ENCODE data around the gene APOL6.

GRCh38 chr22:35611891-35612576 is 36.2 kb upstream of the APOL6 start:
- TF ChIP-seq, protein P1, sequence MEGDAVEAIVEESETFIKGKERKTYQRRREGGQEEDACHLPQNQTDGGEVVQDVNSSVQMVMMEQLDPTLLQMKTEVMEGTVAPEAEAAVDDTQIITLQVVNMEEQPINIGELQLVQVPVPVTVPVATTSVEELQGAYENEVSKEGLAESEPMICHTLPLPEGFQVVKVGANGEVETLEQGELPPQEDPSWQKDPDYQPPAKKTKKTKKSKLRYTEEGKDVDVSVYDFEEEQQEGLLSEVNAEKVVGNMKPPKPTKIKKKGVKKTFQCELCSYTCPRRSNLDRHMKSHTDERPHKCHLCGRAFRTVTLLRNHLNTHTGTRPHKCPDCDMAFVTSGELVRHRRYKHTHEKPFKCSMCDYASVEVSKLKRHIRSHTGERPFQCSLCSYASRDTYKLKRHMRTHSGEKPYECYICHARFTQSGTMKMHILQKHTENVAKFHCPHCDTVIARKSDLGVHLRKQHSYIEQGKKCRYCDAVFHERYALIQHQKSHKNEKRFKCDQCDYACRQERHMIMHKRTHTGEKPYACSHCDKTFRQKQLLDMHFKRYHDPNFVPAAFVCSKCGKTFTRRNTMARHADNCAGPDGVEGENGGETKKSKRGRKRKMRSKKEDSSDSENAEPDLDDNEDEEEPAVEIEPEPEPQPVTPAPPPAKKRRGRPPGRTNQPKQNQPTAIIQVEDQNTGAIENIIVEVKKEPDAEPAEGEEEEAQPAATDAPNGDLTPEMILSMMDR (tag by site-specific recombination; IDR thresholded peaks at IDR 0.05): no peak
- TF ChIP-seq ZNF311 (tag by site-specific recombination; IDR thresholded peaks at IDR 0.05; ENCODE audit: borderline replicate concordance) (no peak), SALL2 (tag by site-specific recombination; IDR thresholded peaks at IDR 0.05; ENCODE audit: borderline replicate concordance) (no peak), RBAK (tag by site-specific recombination; IDR thresholded peaks at IDR 0.05) (no peak), ZBTB7A (tag by site-specific recombination; IDR thresholded peaks at IDR 0.05; ENCODE audit: low read depth) (no peak), ATF2 (tag by site-specific recombination; IDR thresholded peaks at IDR 0.05; ENCODE audit: low read depth) (no peak)
